PC-9 (cell line): ENCODE results near the gene TENM4. TPM values are rescaled to one million over a fixed set of nuclear protein-coding genes. Genes with fewer than 3 reads are reported as not detected.

Source experiments
- BruUV-seq: library from RNA; stranded (reverse); fragments of 400-500 nt; replicated peaks from 2 replicates; lab custom pipeline; 2021; lab: Mats Ljungman, UMichigan
- CTCF ChIA-PET: fragments of 300-600 bp; sonication (Branson Sonifier 250); formaldehyde crosslinking; loops from one replicate; lab custom pipeline; 2022; ENCODE audit warnings: antibody characterized with exemption; lab: Charles Lee
- POLR2A ChIA-PET: fragments of 300-600 bp; sonication (Branson Sonifier 250); formaldehyde crosslinking; loops from one replicate; lab custom pipeline; 2022; ENCODE audit warnings: antibody characterized with exemption; ENCODE audit not compliant: unreplicated experiment; lab: Charles Lee
- DNase-seq, 2 experiments: peaks; one replicate each; pipeline versions ENCODE4 v3.0.0 to v3.0.0-alpha.2; 2015 to 2022; ENCODE audit warnings: mixed read lengths in 1 of 2
- H2AFZ ChIP-seq: fragments of 200-600 bp; sonication (generic); 2 replicates; pipeline ENCODE4 v1.8.1; 2017; ENCODE audit warnings: antibody characterized with exemption
- H3F3A ChIP-seq: fragments of 200-600 bp; sonication (generic); 2 replicates; pipeline ENCODE4 v1.8.1; 2017; ENCODE audit warnings: antibody characterized with exemption, mild to moderate bottlenecking, low read depth; ENCODE audit not compliant: insufficient read depth
- H3K27ac ChIP-seq: fragments of 200-600 bp; sonication (generic); 2 replicates; pipeline ENCODE4 v1.6.1; 2016; ENCODE audit warnings: mixed run types
- H3K27me3 ChIP-seq: fragments of 200-600 bp; sonication (generic); 2 replicates; pipeline ENCODE4 v1.6.1; 2016; ENCODE audit warnings: low read depth, mixed run types; ENCODE audit not compliant: insufficient read depth
- H3K36me3 ChIP-seq: fragments of 200-600 bp; sonication (generic); 2 replicates; pipeline ENCODE4 v1.6.1; 2016; ENCODE audit warnings: low read depth, mixed run types
- H3K4me1 ChIP-seq: fragments of 200-600 bp; sonication (generic); replicated peaks from 2 replicates; pipeline ENCODE4 v1.6.1; 2016; ENCODE audit warnings: mixed run types; ENCODE audit not compliant: insufficient read depth
- H3K4me2 ChIP-seq: fragments of 200-600 bp; sonication (generic); 2 replicates; pipeline ENCODE4 v1.6.1; 2017; ENCODE audit warnings: mixed run types
- H3K4me3 ChIP-seq: fragments of 200-600 bp; sonication (generic); 2 replicates; pipeline ENCODE4 v1.6.1; 2016; ENCODE audit warnings: mixed run types
- H3K79me2 ChIP-seq: fragments of 200-600 bp; sonication (generic); 2 replicates; pipeline ENCODE4 v1.6.1; 2017; ENCODE audit warnings: low read depth, mixed run types
- H3K9me2 ChIP-seq: fragments of 200-600 bp; sonication (generic); 2 replicates; pipeline ENCODE4 v1.8.1; 2017; ENCODE audit warnings: mild to moderate bottlenecking; ENCODE audit not compliant: insufficient read depth
- H3K9me3 ChIP-seq: fragments of 200-600 bp; sonication (generic); 2 replicates; pipeline ENCODE4 v1.8.1; 2016; ENCODE audit warnings: low read depth; ENCODE audit not compliant: insufficient read depth
- H4K20me1 ChIP-seq: fragments of 200-600 bp; sonication (generic); 2 replicates; pipeline ENCODE4 v1.8.1; 2017; ENCODE audit not compliant: insufficient read depth
- CTCF ChIP-seq: fragments of 200-600 bp; sonication (generic); conservative IDR thresholded peaks from 2 replicates; pipeline ENCODE4 v1.6.1; 2017; ENCODE audit warnings: mixed run types, antibody characterized with exemption, mild to moderate bottlenecking, moderate library complexity
- EZH2 ChIP-seq: fragments of 200-600 bp; sonication (generic); IDR thresholded peaks from 2 replicates; pipeline ENCODE4 v1.8.0; 2017; ENCODE audit warnings: antibody characterized with exemption, low read depth
- intact Hi-C: fragments of 100-400 bp; cut with micrococcal nuclease; formaldehyde crosslinking; loops from one replicate; pipeline ENCODE4 v1.10.0; 2022; ENCODE audit not compliant: unreplicated experiment
- total RNA-seq: library from RNA; stranded (reverse); gene quantifications from 2 replicates; pipeline ENCODE4 v1.2.3, GENCODE V29; 2021

TENM4 gene
- total RNA-seq, 1 experiment from 2014 or later, result not detected

- H3K4me3 ChIP-seq, result no peak overlapping the region
- H3K9me3 ChIP-seq, result no peaks in the 10 kb centered on the region
- no peaks in the 10 kb centered on the region for H3K9me2 ChIP-seq
- no peak overlapping the region for H2AFZ ChIP-seq
- POLR2A ChIA-PET, result no interaction called here
- H3K36me3 ChIP-seq, result no peaks in the 10 kb centered on the region
- no peak overlapping the region for H3K27ac ChIP-seq
- intact Hi-C loops, result no loop called here
- no peak overlapping the region for H3K4me2 ChIP-seq
- no peaks in the 10 kb centered on the region for H3K79me2 ChIP-seq
- H4K20me1 ChIP-seq, result no peaks in the 10 kb centered on the region
- no peaks in the 10 kb centered on the region for H3K4me1 ChIP-seq
- CTCF ChIA-PET, result no interaction called here
- DNase-seq, result no peak
- no peaks in the 10 kb centered on the region for H3F3A ChIP-seq
- H3K27me3 ChIP-seq, result peaks cover 49% of the 10 kb centered on the region
- TF ChIP-seq EZH2 (no peak), CTCF (no peak)
- BruUV-seq, result no TSS peak
Measured at GRCh38 chr11:78795621-78796261, 645.1 kb downstream of the TENM4 start.

GRCh38 chr11:78791964-78792363, 648.9 kb downstream of the TENM4 start:
- Histone ChIP-seq H3K4me3 (no peak overlapping the region), H3K4me1 (no peaks in the 10 kb centered on the region), H3K9me3 (no peaks in the 10 kb centered on the region), H3K4me2 (no peak overlapping the region), H3K79me2 (no peaks in the 10 kb centered on the region), H3F3A (no peaks in the 10 kb centered on the region), H3K36me3 (no peaks in the 10 kb centered on the region), H4K20me1 (no peaks in the 10 kb centered on the region), H3K27ac (no peak overlapping the region), H3K27me3 (peaks cover 62% of the 10 kb centered on the region), H2AFZ (no peak overlapping the region), H3K9me2 (no peaks in the 10 kb centered on the region)
- no peak for DNase-seq
- ChIA-PET POLR2A (no interaction called here), CTCF (no interaction called here)
- TF ChIP-seq CTCF, result no peak
- no peak for TF ChIP-seq EZH2
- intact Hi-C loops, result no loop called here
- no TSS peak for BruUV-seq

DNA sequence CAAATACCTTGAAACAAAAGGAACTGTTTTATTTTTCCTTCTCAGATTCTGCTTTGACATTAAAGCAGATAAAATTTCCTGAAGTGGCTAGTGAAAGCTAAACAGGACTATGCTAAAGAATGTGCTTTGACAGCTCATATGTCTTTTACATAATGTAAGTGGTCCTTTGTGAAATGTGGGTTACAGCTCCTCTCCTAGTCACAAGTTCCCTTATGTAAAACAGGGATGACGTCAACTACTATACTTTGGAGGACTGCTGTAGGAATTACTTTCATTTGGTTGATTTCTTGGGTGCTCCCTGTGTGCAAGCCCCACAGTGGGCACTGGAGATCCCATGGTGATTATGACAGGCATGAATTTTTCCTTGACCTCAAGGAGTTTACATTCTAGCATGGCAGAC, 649.6 kb downstream of the TENM4 start:
- intact Hi-C loops, result no loop called here
- CTCF ChIA-PET, result no interaction called here

More for the DNA sequence above, 649.6 kb downstream of the TENM4 start:
- H3K36me3 ChIP-seq, result no peaks in the 10 kb centered on the region
- H3K4me1 ChIP-seq, result no peaks in the 10 kb centered on the region
- no peaks in the 10 kb centered on the region for H3K79me2 ChIP-seq
- DNase-seq, result no peak
- H3K4me2 ChIP-seq, result no peak overlapping the region
- POLR2A ChIA-PET, result no interaction called here
- TF ChIP-seq EZH2 (no peak), CTCF (no peak)
- no peak overlapping the region for H2AFZ ChIP-seq
- no peaks in the 10 kb centered on the region for H4K20me1 ChIP-seq
- H3K27ac ChIP-seq, result no peak overlapping the region
- H3K9me2 ChIP-seq, result no peaks in the 10 kb centered on the region
- H3K9me3 ChIP-seq, result no peaks in the 10 kb centered on the region
- peaks cover 62% of the 10 kb centered on the region for H3K27me3 ChIP-seq
- BruUV-seq, result no TSS peak
- no peaks in the 10 kb centered on the region for H3F3A ChIP-seq
- H3K4me3 ChIP-seq, result no peak overlapping the region
